B cell (primary cell): ENCODE data around the gene SUB1. TPM values are rescaled to one million over a fixed set of nuclear protein-coding genes. Genes with fewer than 3 reads are reported as not detected.

Experiments used
- ATAC-seq: fragments of 200-7000 bp; cut with Tn5 transposase; one replicate; pipeline ENCODE4 v1.10.0; 2021; ENCODE audit warnings: low read depth, mild to moderate bottlenecking, moderate number of reproducible peaks, moderate library complexity
- CTCF ChIA-PET: fragments of 350-600 bp; sonication (Branson Sonifier 250); formaldehyde crosslinking; loops from one replicate; lab custom pipeline; 2021; ENCODE audit warnings: antibody characterized with exemption, inconsistent platforms; lab: Charles Lee
- POLR2A ChIA-PET: fragments of 350-600 bp; sonication (Branson Sonifier 250); formaldehyde crosslinking; loops from one replicate; lab custom pipeline; 2021; ENCODE audit warnings: antibody characterized with exemption; lab: Charles Lee
- DNase-seq: peaks from one replicate; pipeline ENCODE4 v3.0.0; 2013
- H2AFZ ChIP-seq: 2 replicates; pipeline ENCODE4 v1.6.1; 2012; ENCODE audit warnings: mild to moderate bottlenecking, low read depth, low read length; ENCODE audit not compliant: insufficient read depth, poor library complexity, severe bottlenecking
- H3K27ac ChIP-seq, 2 donors: 1 replicate in 1 of 2; 2 replicates in 1 of 2; pipeline ENCODE4 v1.5.1; 2012 to 2013; ENCODE audit warnings: low read length in 2 of 2, mild to moderate bottlenecking in 2 of 2, moderate library complexity in 1 of 2
- H3K27me3 ChIP-seq, 4 experiments: fragments of 200-600 bp in 1 of 4; sonication (generic) in 1 of 4; replicated peaks in 1 of 4; 1 replicate in 2 of 4; 2 replicates in 2 of 4; pipeline versions ENCODE4 v1.6.1 to v1.7.0; 2013 to 2016; ENCODE audit warnings: low read length in 3 of 4, mild to moderate bottlenecking in 2 of 4, mixed read lengths in 1 of 4, moderate library complexity in 1 of 4; ENCODE audit not compliant: insufficient read depth in 4 of 4, control insufficient read depth in 3 of 4; ENCODE audit errors: control extremely low read depth in 1 of 4
- H3K36me3 ChIP-seq, 2 experiments: replicated peaks in 1 of 2; 1 replicate in 1 of 2; 2 replicates in 1 of 2; pipeline versions ENCODE4 v1.6.1 to v1.7.1; 2013; ENCODE audit warnings: low read length in 1 of 2; ENCODE audit not compliant: insufficient read depth in 2 of 2, control insufficient read depth in 1 of 2; ENCODE audit errors: control extremely low read depth in 1 of 2, extremely low read depth in 1 of 2
- H3K4me1 ChIP-seq, 2 donors: fragments of 200-600 bp in 1 of 2; sonication (generic) in 1 of 2; 1 replicate in 1 of 2; 2 replicates in 1 of 2; pipeline versions ENCODE4 v1.5.1 to v1.6.1; 2013 to 2017; ENCODE audit warnings: low read length in 2 of 2; ENCODE audit not compliant: control insufficient read depth in 2 of 2, insufficient read depth in 2 of 2
- H3K4me2 ChIP-seq: replicated peaks from 2 replicates; pipeline ENCODE3; 2012; ENCODE audit warnings: mild to moderate bottlenecking, low read depth, low read length; ENCODE audit not compliant: poor library complexity, severe bottlenecking
- H3K4me3 ChIP-seq, 5 experiments: fragments of 200-600 bp in 1 of 5; sonication (generic) in 1 of 5; 1 replicate in 3 of 5; 2 replicates in 2 of 5; pipeline versions ENCODE4 v1.5.1 to v1.7.0; 2011 to 2016; ENCODE audit warnings: low read length in 4 of 5, mild to moderate bottlenecking in 4 of 5, low read depth in 2 of 5, control low read depth in 1 of 5, moderate library complexity in 1 of 5; ENCODE audit not compliant: insufficient read depth in 1 of 5; ENCODE audit errors: control extremely low read depth in 1 of 5, extremely low read depth in 1 of 5
- H3K79me2 ChIP-seq: fragments of 200-600 bp; sonication (generic); one replicate; pipeline ENCODE4 v1.6.0; 2016; ENCODE audit warnings: low read length; ENCODE audit not compliant: control insufficient read depth, insufficient read depth
- H3K9ac ChIP-seq: fragments of 200-600 bp; sonication (generic); 2 replicates; pipeline ENCODE4 v1.6.1; 2017; ENCODE audit warnings: mild to moderate bottlenecking, low read length, moderate library complexity
- H3K9me3 ChIP-seq, 3 donors: one replicate each; pipeline versions ENCODE4 v1.6.1 to v1.7.1; 2013; ENCODE audit warnings: low read length in 2 of 3; ENCODE audit not compliant: control insufficient read depth in 2 of 3, insufficient read depth in 1 of 3; ENCODE audit errors: control extremely low read depth in 1 of 3
- H4K20me1 ChIP-seq: 2 replicates; pipeline ENCODE4 v1.6.0; 2012; ENCODE audit warnings: mild to moderate bottlenecking, low read length; ENCODE audit not compliant: insufficient read depth, control insufficient read depth, poor library complexity, severe bottlenecking
- H3K27ac Mint-ChIP-seq: one replicate; pipeline ENCODE4 v1.8.0; 2021; ENCODE audit warnings: mixed read lengths
- H3K27me3 Mint-ChIP-seq: one replicate; pipeline ENCODE4 v1.8.0; 2021; ENCODE audit warnings: mixed read lengths
- H3K4me1 Mint-ChIP-seq: one replicate; pipeline ENCODE4 v1.8.0; 2021; ENCODE audit warnings: mixed read lengths
- H3K4me3 Mint-ChIP-seq: one replicate; pipeline ENCODE4 v1.8.0; 2021; ENCODE audit warnings: mixed read lengths
- H3K9me3 Mint-ChIP-seq: one replicate; pipeline ENCODE4 v1.8.0; 2022; ENCODE audit warnings: mixed read lengths; ENCODE audit not compliant: insufficient read depth
- EZH2 ChIP-seq: IDR thresholded peaks from 2 replicates; pipeline ENCODE4 v1.6.1; 2012; ENCODE audit warnings: borderline replicate concordance, low read depth, mild to moderate bottlenecking, moderate library complexity, low read length; ENCODE audit not compliant: insufficient read depth, poor library complexity, severe bottlenecking
- WGBS: methylation state at CpG from one replicate; pipeline ENCODE4 v1.1.5; 2013; ENCODE audit warnings: missing lambda C conversion rate; ENCODE audit not compliant: insufficient coverage; 5-methylcytosine and 5-hydroxymethylcytosine counted together
- intact Hi-C: fragments of 100-400 bp; cut with micrococcal nuclease; formaldehyde crosslinking; loops from one replicate; pipeline ENCODE4 v1.10.0; 2022
- polyA plus RNA-seq: library from polyadenylated mRNA; depleted of rRNA; stranded (reverse); fragments of >200 nt; gene quantifications from 2 replicates; pipeline ENCODE4 v1.2.3, GENCODE V29; 2012
- total RNA-seq, 2 donors: library from RNA; stranded (reverse); fragments of 120-200 nt in 1 of 2; gene quantifications; 1 replicate in 1 of 2; 2 replicates in 1 of 2; pipeline versions ENCODE4 v1.2.3 to v1.2.4, GENCODE V29; 2013 to 2022
- TF ChIP-seq, protein P1 (sequence below): fragments of 200-600 bp; IDR thresholded peaks from one replicate; pipeline ENCODE4 v1.8.0; 2022; ENCODE audit warnings: antibody characterized with exemption, mild to moderate bottlenecking

SUB1 gene
- total and polyA plus RNA-seq, 2 donors (not counting 1 experiment from before 2014, with no cell fraction given), result 55.4 to 117 TPM

DNA sequence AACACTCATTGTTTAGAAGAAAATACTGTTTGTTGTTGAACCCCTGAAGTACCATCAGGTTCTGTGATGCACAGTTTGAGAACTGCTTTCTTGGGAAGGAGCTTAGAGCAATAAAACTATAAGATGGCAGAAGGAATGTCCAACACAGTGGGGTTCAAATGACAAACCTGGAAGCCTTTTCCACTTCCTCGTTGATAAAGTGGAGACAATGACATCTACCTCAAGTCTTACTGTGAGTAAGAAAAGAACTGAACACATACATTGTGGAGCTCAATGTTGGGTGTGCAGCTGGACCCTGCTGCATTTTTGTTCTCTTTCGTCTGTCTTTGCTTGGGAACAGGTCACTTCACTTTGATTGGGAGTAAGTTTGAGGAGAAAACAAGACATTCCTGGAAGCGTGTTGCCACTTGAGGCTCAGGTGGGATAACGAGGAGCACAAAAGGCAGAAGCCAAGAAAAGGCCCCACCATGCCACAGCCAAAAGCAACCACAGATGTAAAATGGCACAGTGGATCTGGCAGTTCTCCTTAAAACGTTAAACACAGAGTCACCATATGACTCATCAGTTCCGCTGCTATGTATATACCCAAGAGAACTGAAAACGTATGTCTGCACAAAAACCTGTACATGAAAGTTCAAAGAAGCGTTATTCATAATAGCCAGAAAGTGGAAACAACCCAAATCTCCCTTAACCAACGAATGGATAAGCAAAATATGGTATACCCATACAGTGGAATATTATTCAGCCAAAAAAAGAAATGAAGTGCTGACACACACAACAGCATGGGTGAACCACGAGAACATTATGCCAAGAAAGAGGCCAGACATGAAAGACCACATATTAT, 42.9 kb upstream of the SUB1 start:
- no peaks in the 10 kb centered on the region for H4K20me1 ChIP-seq
- intact Hi-C loops, result no loop called here
- DNase-seq (no peak), ATAC-seq (no peak)
- POLR2A ChIA-PET, result no interaction called here
- no peak overlapping the region for H3K4me2 ChIP-seq
- CTCF ChIA-PET, result no interaction called here
- H3K9ac ChIP-seq, result no peak overlapping the region
- no peaks in the 10 kb centered on the region for H3K36me3 ChIP-seq
- Mint-ChIP-seq H3K27me3 (no peaks in the 10 kb centered on the region), H3K4me1 (peaks cover 37% of the 10 kb centered on the region), H3K27ac (no peak overlapping the region), H3K4me3 (no peak overlapping the region), H3K9me3 (no peaks in the 10 kb centered on the region)
- TF ChIP-seq, protein P1, sequence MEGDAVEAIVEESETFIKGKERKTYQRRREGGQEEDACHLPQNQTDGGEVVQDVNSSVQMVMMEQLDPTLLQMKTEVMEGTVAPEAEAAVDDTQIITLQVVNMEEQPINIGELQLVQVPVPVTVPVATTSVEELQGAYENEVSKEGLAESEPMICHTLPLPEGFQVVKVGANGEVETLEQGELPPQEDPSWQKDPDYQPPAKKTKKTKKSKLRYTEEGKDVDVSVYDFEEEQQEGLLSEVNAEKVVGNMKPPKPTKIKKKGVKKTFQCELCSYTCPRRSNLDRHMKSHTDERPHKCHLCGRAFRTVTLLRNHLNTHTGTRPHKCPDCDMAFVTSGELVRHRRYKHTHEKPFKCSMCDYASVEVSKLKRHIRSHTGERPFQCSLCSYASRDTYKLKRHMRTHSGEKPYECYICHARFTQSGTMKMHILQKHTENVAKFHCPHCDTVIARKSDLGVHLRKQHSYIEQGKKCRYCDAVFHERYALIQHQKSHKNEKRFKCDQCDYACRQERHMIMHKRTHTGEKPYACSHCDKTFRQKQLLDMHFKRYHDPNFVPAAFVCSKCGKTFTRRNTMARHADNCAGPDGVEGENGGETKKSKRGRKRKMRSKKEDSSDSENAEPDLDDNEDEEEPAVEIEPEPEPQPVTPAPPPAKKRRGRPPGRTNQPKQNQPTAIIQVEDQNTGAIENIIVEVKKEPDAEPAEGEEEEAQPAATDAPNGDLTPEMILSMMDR, result no peak
- WGBS, result 47% methylated on average over 6 of the region's 10 CpGs
- no peak overlapping the region for H3K4me3 ChIP-seq
- H2AFZ ChIP-seq, result no peak overlapping the region
- H3K79me2 ChIP-seq, result no peaks in the 10 kb centered on the region
- H3K4me1 ChIP-seq, result peaks cover 27 to 41% of the 10 kb centered on the region in 2 donors
- no peaks in the 10 kb centered on the region for H3K27me3 ChIP-seq
- H3K27ac ChIP-seq, result no peak overlapping the region
- H3K9me3 ChIP-seq, result no peaks in the 10 kb centered on the region

DNA sequence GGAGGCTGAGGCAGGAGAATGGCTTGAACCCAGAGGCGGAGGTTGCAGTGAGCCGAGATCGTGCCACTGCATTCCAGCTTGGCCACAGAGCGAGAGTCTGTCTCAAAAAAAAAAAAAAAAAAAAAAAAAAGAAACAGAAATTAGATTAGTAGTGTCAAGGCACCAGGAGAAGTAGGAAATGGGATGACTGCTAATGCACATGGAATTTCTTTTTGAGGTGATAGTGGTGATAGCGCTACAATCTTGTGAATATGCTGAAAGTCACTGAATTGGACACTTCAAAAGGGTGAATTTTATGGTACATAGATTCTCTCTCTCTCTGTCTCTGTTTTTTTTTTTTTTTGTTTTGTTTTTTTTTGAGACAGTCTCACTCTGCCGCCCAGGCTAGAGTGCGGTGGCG, 42.1 kb upstream of the SUB1 start:
- H3K9ac ChIP-seq, result no peak overlapping the region
- peaks cover 18 to 33% of the 10 kb centered on the region in 2 donors for H3K4me1 ChIP-seq
- no peak overlapping the region for H3K4me2 ChIP-seq
- POLR2A ChIA-PET, result interaction anchor here (0.7 kb wide), 1 partner anchor 54 kb away, joined by 5 read pairs; no protein-coding TSS in a partner anchor
- no peak overlapping the region for H2AFZ ChIP-seq
- H3K36me3 ChIP-seq, result no peaks in the 10 kb centered on the region
- H3K9me3 Mint-ChIP-seq, result no peaks in the 10 kb centered on the region
- CTCF ChIA-PET, result no interaction called here
- no peak overlapping the region for H3K4me3 ChIP-seq
- no peak overlapping the region for H3K27ac Mint-ChIP-seq
- no peak overlapping the region for H3K27ac ChIP-seq
- no peak for TF ChIP-seq EZH2
- TF ChIP-seq, protein P1, result no peak
- intact Hi-C loops, result no loop called here
- 100% methylated on average over 3 of the region's 8 CpGs for WGBS
- DNase-seq (no peak), ATAC-seq (no peak)
- no peak overlapping the region for H3K4me3 Mint-ChIP-seq
- H3K9me3 ChIP-seq, result no peaks in the 10 kb centered on the region
- no peaks in the 10 kb centered on the region for H3K27me3 ChIP-seq
- H4K20me1 ChIP-seq, result no peaks in the 10 kb centered on the region
- H3K4me1 Mint-ChIP-seq, result peaks cover 29% of the 10 kb centered on the region
- H3K79me2 ChIP-seq, result no peaks in the 10 kb centered on the region
- no peaks in the 10 kb centered on the region for H3K27me3 Mint-ChIP-seq
